GM12864 (cell line): ENCODE data around the gene CHPF.

Experiments used
- DNase-seq: peaks from one replicate; pipeline ENCODE4 v3.0.0-alpha.2; 2011; ENCODE audit warnings: low read depth
- H3K4me3 ChIP-seq: 2 replicates; pipeline ENCODE4 v1.5.1; 2011; ENCODE audit warnings: mild to moderate bottlenecking, low read depth, low read length, control low read depth
- CTCF ChIP-seq: IDR thresholded peaks from 2 replicates; pipeline ENCODE4 v1.5.1; 2011; ENCODE audit warnings: low read depth, mild to moderate bottlenecking, moderate library complexity, low read length, control low read depth, inconsistent platforms; ENCODE audit errors: missing control alignments

Gene CHPF

GRCh38 chr2:219571311-219572236 is 28.0 kb upstream of the CHPF start, which contains the start of gene OBSL1:
Gene OBSL1 (minus strand): TSS chr2:219571539. CDS start chr2:219571232, 307 bp downstream.
- H3K4me3 ChIP-seq = no peak within 1 kb of the TSS
- DNase-seq = no peak

GRCh38 chr2:219570924-219571310 is 27.3 kb upstream of the CHPF start:
- no peak for TF ChIP-seq CTCF
- no peak overlapping the region for H3K4me3 ChIP-seq
- DNase-seq = no peak

More at GRCh38 chr2:219571311-219572236, 28.0 kb upstream of the CHPF start, which contains the start of gene OBSL1:
- no peak for TF ChIP-seq CTCF

- no peak for TF ChIP-seq CTCF
- no peak overlapping the region for H3K4me3 ChIP-seq
- no peak for DNase-seq
Observed at GRCh38 chr2:219570194-219570923, 26.8 kb upstream of the CHPF start.

GRCh38 chr2:219569635-219570034 is 26.0 kb upstream of the CHPF start:
- no peak overlapping the region for H3K4me3 ChIP-seq
- no peak for DNase-seq
- no peak for TF ChIP-seq CTCF

GRCh38 chr2:219569041-219569440 is 25.4 kb upstream of the CHPF start:
- DNase-seq = no peak
- TF ChIP-seq CTCF = no peak
- H3K4me3 ChIP-seq = no peak overlapping the region

- no peak overlapping the region for H3K4me3 ChIP-seq
- no peak for DNase-seq
- TF ChIP-seq CTCF = no peak
Observed at GRCh38 chr2:219567791-219568361, 24.3 kb upstream of the CHPF start.
